ENCODE measurements around the gene TFF1.

DNA sequence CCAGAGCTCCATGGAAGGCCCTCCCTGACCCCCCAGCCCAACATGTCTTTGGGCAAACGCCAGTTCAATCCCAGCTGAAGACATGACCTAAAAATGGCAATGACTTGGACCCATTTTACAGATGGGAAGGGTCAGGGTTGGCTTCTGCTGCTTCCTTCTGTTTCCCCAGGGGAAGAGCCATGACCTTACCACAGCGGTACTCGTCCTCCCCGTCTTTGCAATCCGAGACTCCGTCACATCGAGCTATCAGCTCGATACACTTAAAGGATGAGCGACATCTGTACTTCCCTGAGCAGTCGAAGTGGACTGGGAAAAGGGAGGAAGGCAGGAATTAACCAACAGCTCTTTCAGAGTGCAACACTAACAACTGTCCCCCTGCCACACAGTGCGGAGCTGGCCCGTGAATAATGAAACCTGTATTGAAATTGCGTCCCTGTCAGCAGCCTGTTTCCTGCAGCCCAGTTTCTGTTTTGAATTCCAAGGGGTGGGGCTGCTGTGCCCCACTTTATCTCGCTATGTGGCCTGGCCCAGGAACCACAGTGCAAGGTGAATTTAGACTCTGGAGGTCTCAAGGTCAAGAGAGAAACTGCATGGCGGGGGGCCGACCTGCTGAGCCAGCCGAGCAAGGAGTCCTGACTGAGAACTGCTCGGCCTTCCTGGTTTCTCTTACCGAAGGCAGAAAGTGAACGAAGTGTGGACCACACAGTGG lies 22.6 kb upstream of the TFF1 start:
- TF ChIP-seq, protein P1, sequence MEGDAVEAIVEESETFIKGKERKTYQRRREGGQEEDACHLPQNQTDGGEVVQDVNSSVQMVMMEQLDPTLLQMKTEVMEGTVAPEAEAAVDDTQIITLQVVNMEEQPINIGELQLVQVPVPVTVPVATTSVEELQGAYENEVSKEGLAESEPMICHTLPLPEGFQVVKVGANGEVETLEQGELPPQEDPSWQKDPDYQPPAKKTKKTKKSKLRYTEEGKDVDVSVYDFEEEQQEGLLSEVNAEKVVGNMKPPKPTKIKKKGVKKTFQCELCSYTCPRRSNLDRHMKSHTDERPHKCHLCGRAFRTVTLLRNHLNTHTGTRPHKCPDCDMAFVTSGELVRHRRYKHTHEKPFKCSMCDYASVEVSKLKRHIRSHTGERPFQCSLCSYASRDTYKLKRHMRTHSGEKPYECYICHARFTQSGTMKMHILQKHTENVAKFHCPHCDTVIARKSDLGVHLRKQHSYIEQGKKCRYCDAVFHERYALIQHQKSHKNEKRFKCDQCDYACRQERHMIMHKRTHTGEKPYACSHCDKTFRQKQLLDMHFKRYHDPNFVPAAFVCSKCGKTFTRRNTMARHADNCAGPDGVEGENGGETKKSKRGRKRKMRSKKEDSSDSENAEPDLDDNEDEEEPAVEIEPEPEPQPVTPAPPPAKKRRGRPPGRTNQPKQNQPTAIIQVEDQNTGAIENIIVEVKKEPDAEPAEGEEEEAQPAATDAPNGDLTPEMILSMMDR (IDR thresholded peaks at IDR 0.05): no peak
- no peak for TF ChIP-seq ZFX (IDR thresholded peaks at IDR 0.05; ENCODE audit: borderline replicate concordance)

Data from 22Rv1 (cell line).